H1 (cell line): ENCODE data around the gene FAM219A. TPM values are rescaled to one million over a fixed set of nuclear protein-coding genes. Genes with fewer than 3 reads are reported as not detected.
A peak's percentile ranks its signal among the peaks of the same experiment; 100 is the strongest.

Experiments
- CTCF ChIA-PET: fragments of 300-600 bp; sonication (Branson Sonifier 250); formaldehyde crosslinking; loops from one replicate; lab custom pipeline; 2021; ENCODE audit not compliant: partially characterized antibody; lab: Charles Lee
- POLR2A ChIA-PET: fragments of 300-600 bp; sonication (Branson Sonifier 250); formaldehyde crosslinking; loops from one replicate; lab custom pipeline; 2021; ENCODE audit warnings: inconsistent platforms; ENCODE audit not compliant: partially characterized antibody; lab: Charles Lee
- DNase-seq, 2 experiments: peaks; one replicate each; pipeline versions ENCODE4 v3.0.0 to v3.0.0-alpha.2; 2010 to 2022; ENCODE audit warnings: low spot score in 2 of 2, low read depth in 1 of 2, mixed read lengths in 1 of 2
- FAIRE-seq: peaks from 2 replicates; lab custom pipeline; 2011; peaks lifted over from hg19 to GRCh38; lab: Jason Lieb, UNC
- H2AFZ ChIP-seq: 2 replicates; pipeline ENCODE4 v1.8.1; 2012; ENCODE audit warnings: low read length, inconsistent platforms
- H2AK5ac ChIP-seq: 2 replicates; pipeline ENCODE4 v1.6.1; 2013; ENCODE audit warnings: low read depth, low read length
- H2BK120ac ChIP-seq: replicated peaks from 2 replicates; pipeline ENCODE3; 2013; ENCODE audit warnings: low read depth, low read length, inconsistent platforms
- H2BK12ac ChIP-seq: 2 replicates; pipeline ENCODE4 v1.6.1; 2013; ENCODE audit warnings: low read depth, low read length
- H2BK15ac ChIP-seq: 2 replicates; pipeline ENCODE4 v1.6.1; 2013; ENCODE audit warnings: low read length
- H2BK20ac ChIP-seq: 2 replicates; pipeline ENCODE4 v1.6.1; 2013; ENCODE audit warnings: low read length
- H2BK5ac ChIP-seq: 2 replicates; pipeline ENCODE4 v1.6.1; 2013; ENCODE audit warnings: low read depth, low read length
- H3K14ac ChIP-seq: 2 replicates; pipeline ENCODE4 v1.6.1; 2013; ENCODE audit warnings: inconsistent platforms; ENCODE audit not compliant: insufficient read length
- H3K18ac ChIP-seq: 2 replicates; pipeline ENCODE4 v1.6.1; 2013; ENCODE audit warnings: low read length; ENCODE audit errors: extremely low read depth
- H3K23ac ChIP-seq: 2 replicates; pipeline ENCODE4 v1.6.1; 2013; ENCODE audit warnings: inconsistent platforms; ENCODE audit not compliant: insufficient read length
- H3K23me2 ChIP-seq: 2 replicates; pipeline ENCODE4 v1.6.1; 2013; ENCODE audit warnings: low read depth, low read length
- H3K27ac ChIP-seq: 2 replicates; pipeline ENCODE4 v1.6.1; 2011; ENCODE audit warnings: low read depth, low read length, inconsistent platforms
- H3K27me3 ChIP-seq, 4 experiments: replicated peaks in 1 of 4; 1 replicate in 1 of 4; 2 replicates in 3 of 4; pipeline versions ENCODE4 v1.6.1 to v1.8.1; 2011 to 2013; ENCODE audit warnings: low read length in 3 of 4, mild to moderate bottlenecking in 3 of 4, inconsistent platforms in 2 of 4, mixed read lengths in 2 of 4, moderate library complexity in 1 of 4; ENCODE audit not compliant: control insufficient read depth in 3 of 4, insufficient read depth in 3 of 4; ENCODE audit errors: extremely low read depth in 1 of 4
- H3K36me3 ChIP-seq, 4 experiments: 2 replicates each; pipeline versions ENCODE4 v1.6.1 to v1.8.1; 2011 to 2013; ENCODE audit warnings: mild to moderate bottlenecking in 4 of 4, low read length in 3 of 4, moderate library complexity in 2 of 4, control low read depth in 1 of 4, inconsistent platforms in 1 of 4; ENCODE audit not compliant: insufficient read depth in 4 of 4, control insufficient read depth in 2 of 4
- H3K4ac ChIP-seq: replicated peaks from 2 replicates; pipeline ENCODE3; 2013; ENCODE audit warnings: low read length, low read depth, mixed read lengths, inconsistent platforms; ENCODE audit not compliant: insufficient read length
- H3K4me1 ChIP-seq, 4 experiments: replicated peaks in 1 of 4; 1 replicate in 1 of 4; 2 replicates in 3 of 4; pipeline versions ENCODE4 v1.6.1 to v1.8.1; 2011 to 2013; ENCODE audit warnings: low read length in 3 of 4, inconsistent platforms in 2 of 4, mixed read lengths in 1 of 4; ENCODE audit not compliant: insufficient read depth in 4 of 4, control insufficient read depth in 3 of 4
- H3K4me2 ChIP-seq, 2 experiments: 2 replicates each; pipeline versions ENCODE4 v1.6.1 to v1.8.1; 2011 to 2013; ENCODE audit warnings: low read depth in 2 of 2, low read length in 2 of 2, control low read depth in 1 of 2, inconsistent platforms in 1 of 2, mild to moderate bottlenecking in 1 of 2; ENCODE audit not compliant: insufficient read depth in 1 of 2
- H3K4me3 ChIP-seq, 4 experiments: fragments of 200-600, 300-600 bp in 1 of 4; sonication (generic), shearing (Covaris generic), sonication (Bioruptor Twin) in 1 of 4; 2 replicates each; pipeline versions ENCODE4 v1.5.1 to v1.8.1; 2011 to 2016; ENCODE audit warnings: low read length in 4 of 4, low read depth in 3 of 4, control low read depth in 2 of 4, inconsistent platforms in 2 of 4, mild to moderate bottlenecking in 2 of 4, mixed read lengths in 1 of 4, moderate library complexity in 1 of 4; ENCODE audit not compliant: insufficient read depth in 2 of 4; ENCODE audit errors: extremely low read depth in 1 of 4
- H3K56ac ChIP-seq: replicated peaks from 2 replicates; pipeline ENCODE3; 2013; ENCODE audit warnings: low read depth, mild to moderate bottlenecking, mixed read lengths, low read length, inconsistent platforms; ENCODE audit not compliant: insufficient read length
- H3K79me1 ChIP-seq: 2 replicates; pipeline ENCODE4 v1.6.1; 2013; ENCODE audit warnings: low read depth, low read length, control low read depth
- H3K79me2 ChIP-seq, 2 experiments: 2 replicates each; pipeline versions ENCODE4 v1.6.1 to v1.8.1; 2012 to 2013; ENCODE audit warnings: low read length in 2 of 2, mild to moderate bottlenecking in 2 of 2, inconsistent platforms in 1 of 2; ENCODE audit not compliant: insufficient read depth in 2 of 2, control insufficient read depth in 1 of 2
- H3K9ac ChIP-seq, 4 experiments: replicated peaks in 1 of 4; 1 replicate in 1 of 4; 2 replicates in 3 of 4; pipeline versions ENCODE4 v1.6.1 to v1.8.1; 2011 to 2013; ENCODE audit warnings: low read depth in 3 of 4, low read length in 3 of 4, control low read depth in 2 of 4, mild to moderate bottlenecking in 2 of 4, moderate library complexity in 2 of 4, inconsistent platforms in 1 of 4; ENCODE audit errors: extremely low read depth in 1 of 4
- H3K9me3 ChIP-seq, 2 experiments: 2 replicates each; pipeline versions ENCODE4 v1.6.1 to v1.8.1; 2012 to 2013; ENCODE audit warnings: mild to moderate bottlenecking in 2 of 2, moderate library complexity in 2 of 2, control low read depth in 1 of 2, inconsistent platforms in 1 of 2, low read depth in 1 of 2, low read length in 1 of 2, mixed read lengths in 1 of 2; ENCODE audit not compliant: insufficient read depth in 2 of 2
- H4K20me1 ChIP-seq, 2 experiments: replicated peaks in 1 of 2; 2 replicates each; pipeline versions ENCODE3 to v1.8.1; 2011 to 2013; ENCODE audit warnings: inconsistent platforms in 2 of 2, low read length in 2 of 2, mild to moderate bottlenecking in 1 of 2; ENCODE audit not compliant: insufficient read depth in 2 of 2, control insufficient read depth in 1 of 2
- H4K5ac ChIP-seq: 2 replicates; pipeline ENCODE4 v1.6.1; 2013; ENCODE audit warnings: low read length, low read depth, mixed read lengths, inconsistent platforms; ENCODE audit not compliant: insufficient read length
- H4K8ac ChIP-seq: 2 replicates; pipeline ENCODE4 v1.8.0; 2013; ENCODE audit warnings: mild to moderate bottlenecking, moderate library complexity, low read length, inconsistent platforms; ENCODE audit not compliant: insufficient read depth; ENCODE audit errors: extremely low read depth
- H4K91ac ChIP-seq: replicated peaks from 2 replicates; pipeline ENCODE3; 2013; ENCODE audit warnings: low read length, mixed read lengths, inconsistent platforms; ENCODE audit not compliant: insufficient read length
- ATF2 ChIP-seq: IDR thresholded peaks from 2 replicates; pipeline ENCODE4 v1.6.1; 2012; ENCODE audit warnings: low read length, inconsistent platforms
- BACH1 ChIP-seq: IDR thresholded peaks from 2 replicates; pipeline ENCODE4 v1.6.1; 2012; ENCODE audit warnings: low read length, improper control_type of control experiment
- BCL11A ChIP-seq, 2 experiments: IDR thresholded peaks; one replicate each; pipeline ENCODE4 v1.6.1; 2011; ENCODE audit warnings: low read depth in 2 of 2, low read length in 2 of 2, mild to moderate bottlenecking in 2 of 2
- CBX5 ChIP-seq: fragments of 300-800, 300-1000 bp; sonication (generic); IDR thresholded peaks from 2 replicates; pipeline ENCODE4 v1.7.1; 2016; ENCODE audit warnings: antibody characterized with exemption, low read length, low read depth
- CEBPB ChIP-seq: IDR thresholded peaks from 2 replicates; pipeline ENCODE4 v1.6.1; 2012; ENCODE audit warnings: low read depth, low read length
- EGR1 ChIP-seq: IDR thresholded peaks from 2 replicates; pipeline ENCODE4 v1.6.1; 2011; ENCODE audit warnings: low read depth, low read length, borderline replicate concordance
- JUND ChIP-seq: IDR thresholded peaks from 2 replicates; pipeline ENCODE4 v1.6.1; 2011; ENCODE audit warnings: mild to moderate bottlenecking, improper control_type of control experiment, low read length
- NANOG ChIP-seq: IDR thresholded peaks from 2 replicates; pipeline ENCODE4 v1.6.1; 2011; ENCODE audit warnings: low read length, low read depth, mild to moderate bottlenecking, inconsistent platforms; ENCODE audit not compliant: insufficient read depth, poor library complexity, severe bottlenecking
- PHF8 ChIP-seq: fragments of 200-600 bp; sonication (generic); conservative IDR thresholded peaks from 2 replicates; pipeline ENCODE4 v1.7.1; 2012; ENCODE audit warnings: low read depth, mild to moderate bottlenecking, inconsistent platforms, low read length, moderate library complexity
- POLR2AphosphoS5 ChIP-seq: IDR thresholded peaks from 2 replicates; pipeline ENCODE4 v1.6.1; 2011; ENCODE audit warnings: low read depth, low read length
- RXRA ChIP-seq: IDR thresholded peaks from 2 replicates; pipeline ENCODE4 v1.6.1; 2011; ENCODE audit warnings: low read depth, mild to moderate bottlenecking, low read length, moderate library complexity; ENCODE audit not compliant: insufficient read depth
- SRF ChIP-seq: IDR thresholded peaks from 2 replicates; pipeline ENCODE4 v1.6.1; 2011; ENCODE audit warnings: mild to moderate bottlenecking, low read depth, low read length, moderate library complexity
- WGBS, 2 experiments: shearing (Covaris generic) in 1 of 2; methylation state at CpG; one replicate each; pipeline versions ENCODE4 v1.1.6 to v1.1.7; 2013 to 2015; ENCODE audit warnings: low lambda C conversion rate in 2 of 2, mixed read lengths in 2 of 2, inconsistent platforms in 1 of 2, low coverage in 1 of 2, missing lambda C conversion rate in 1 of 2; ENCODE audit not compliant: insufficient replicate concordance in 2 of 2, insufficient coverage in 1 of 2, insufficient read length in 1 of 2; ENCODE audit errors: extremely low coverage in 1 of 2, missing lambda C conversion rate in 1 of 2; 5-methylcytosine and 5-hydroxymethylcytosine counted together
- polyA plus RNA-seq, 7 experiments: library from polyadenylated mRNA; depleted of rRNA in 3 of 7; stranded (reverse) in 5 of 7; unstranded in 2 of 7; fragments of >200 nt in 5 of 7; fragments of 200-250 nt in 2 of 7; gene quantifications; 1 replicate in 5 of 7; 2 replicates in 1 of 7; 4 replicates in 1 of 7; pipeline versions ENCODE4 v1.2.1 to v1.2.3, GENCODE V29; 2011 to 2013; ENCODE audit warnings: missing spikeins in 2 of 7, mixed read lengths in 2 of 7
- total RNA-seq: library from RNA; stranded (reverse); fragmentation: NEBNext Ultra II Directional; extraction: Animal tissue kit (Norgen Biotek cat#: 25700); gene quantifications from 2 replicates; pipeline ENCODE4 v1.2.1, GENCODE V29; 2021
- TF ChIP-seq, protein P1 (sequence below): IDR thresholded peaks from 2 replicates; pipeline ENCODE4 v1.6.1; 2012; ENCODE audit warnings: inconsistent platforms

Gene FAM219A
- total and polyA plus RNA-seq, 2 of the 8 experiments (the other 6 are each of a cell fraction or from before 2014, with no cell fraction given), result 7.7 to 10.4 TPM

GRCh38 chr9:34365282-34365681 lies 93.1 kb downstream of the FAM219A start:
- Histone ChIP-seq H3K56ac (no peak overlapping the region), H2BK120ac (no peak overlapping the region), H3K23me2 (no peaks in the 10 kb centered on the region), H3K4me1 (peaks cover 9 to 19% (median 11%) of the 10 kb centered on the region in 4 experiments; a peak in 6 of 7 replicates), H3K4ac (no peak overlapping the region), H4K5ac (no peak overlapping the region), H3K79me2 (no peaks in the 10 kb centered on the region), H2BK5ac (no peak overlapping the region), H3K4me3 (no peak overlapping the region), H3K23ac (no peak overlapping the region), H3K14ac (no peak overlapping the region), H2BK20ac (no peak overlapping the region), H3K9me3 (peaks cover 0 to 6% of the 10 kb centered on the region in 2 experiments; a peak in 1 of 4 replicates), H2BK12ac (no peak overlapping the region), H4K8ac (no peak overlapping the region), H2AK5ac (no peak overlapping the region), H3K36me3 (no peaks in the 10 kb centered on the region), H3K79me1 (no peaks in the 10 kb centered on the region), H2AFZ (no peak overlapping the region), H3K9ac (no peak overlapping the region), H3K18ac (no peak overlapping the region), H3K27ac (no peak overlapping the region), H3K27me3 (no peaks in the 10 kb centered on the region), H3K4me2 (no peak overlapping the region), H2BK15ac (no peak overlapping the region), H4K91ac (no peak overlapping the region), H4K20me1 (no peaks in the 10 kb centered on the region)
- FAIRE-seq (no peak), DNase-seq (peak in 1 of 2 experiments; percentile 1)
- 84% methylated on average over 2 of the region's 2 CpGs; no CpG with 5 or more reads in 1 of the 2 experiments for WGBS, 2 experiments
- ChIA-PET POLR2A (interaction anchor here (2.9 kb wide), 1 partner anchor 9 kb away, joined by 18 read pairs; no protein-coding TSS in a partner anchor), CTCF (interaction anchor here (1.1 to 10.6 kb wide), 3 partner anchors 12 to 28 kb away, joined by 4 to 83 read pairs (median 4); partner anchors contain the start of gene MYORG)
- TF ChIP-seq, protein P1, sequence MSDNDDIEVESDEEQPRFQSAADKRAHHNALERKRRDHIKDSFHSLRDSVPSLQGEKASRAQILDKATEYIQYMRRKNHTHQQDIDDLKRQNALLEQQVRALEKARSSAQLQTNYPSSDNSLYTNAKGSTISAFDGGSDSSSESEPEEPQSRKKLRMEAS, result no peak
- no peak for TF ChIP-seq EGR1
- TF ChIP-seq BACH1, result no peak
- no peak for TF ChIP-seq NANOG
- no peak for TF ChIP-seq CEBPB
- no peak for TF ChIP-seq POLR2AphosphoS5
- no peak for TF ChIP-seq ATF2
- TF ChIP-seq BCL11A (IDR thresholded peaks at IDR 0.05; ENCODE audit: low read depth in 2 of 2, low read length in 2 of 2), result no peak
- TF ChIP-seq SRF, result no peak
- no peak for TF ChIP-seq JUND
- TF ChIP-seq CBX5, result no peak
- no peak for TF ChIP-seq RXRA
- no peak for TF ChIP-seq PHF8
